Measurements from ENCODE around the gene IRAK4.

Gene IRAK4

DNA sequence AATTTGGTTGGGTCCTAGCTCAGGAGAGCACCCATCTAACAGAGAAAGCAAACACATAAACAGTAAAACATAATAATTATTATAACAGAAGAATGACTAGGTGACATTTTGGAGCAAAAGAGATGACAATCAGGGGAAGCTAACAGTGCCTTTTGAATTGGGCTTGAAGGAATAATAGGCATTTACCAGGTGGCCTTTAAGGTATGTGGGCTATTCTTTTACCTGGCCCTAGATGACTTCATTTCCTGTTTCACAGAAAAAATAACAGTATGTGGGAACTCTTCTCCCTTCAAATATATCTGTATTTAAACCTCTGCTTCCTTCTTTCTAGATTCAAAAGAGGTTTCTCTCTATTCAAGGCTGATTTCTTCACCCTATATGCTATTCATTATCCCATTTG lies 3.8 kb downstream of the IRAK4 start:
- H3K4me3 ChIP-seq (replicated peaks; ENCODE audit: low read depth, low read length) = no peak overlapping the region
- TF ChIP-seq, protein P1, sequence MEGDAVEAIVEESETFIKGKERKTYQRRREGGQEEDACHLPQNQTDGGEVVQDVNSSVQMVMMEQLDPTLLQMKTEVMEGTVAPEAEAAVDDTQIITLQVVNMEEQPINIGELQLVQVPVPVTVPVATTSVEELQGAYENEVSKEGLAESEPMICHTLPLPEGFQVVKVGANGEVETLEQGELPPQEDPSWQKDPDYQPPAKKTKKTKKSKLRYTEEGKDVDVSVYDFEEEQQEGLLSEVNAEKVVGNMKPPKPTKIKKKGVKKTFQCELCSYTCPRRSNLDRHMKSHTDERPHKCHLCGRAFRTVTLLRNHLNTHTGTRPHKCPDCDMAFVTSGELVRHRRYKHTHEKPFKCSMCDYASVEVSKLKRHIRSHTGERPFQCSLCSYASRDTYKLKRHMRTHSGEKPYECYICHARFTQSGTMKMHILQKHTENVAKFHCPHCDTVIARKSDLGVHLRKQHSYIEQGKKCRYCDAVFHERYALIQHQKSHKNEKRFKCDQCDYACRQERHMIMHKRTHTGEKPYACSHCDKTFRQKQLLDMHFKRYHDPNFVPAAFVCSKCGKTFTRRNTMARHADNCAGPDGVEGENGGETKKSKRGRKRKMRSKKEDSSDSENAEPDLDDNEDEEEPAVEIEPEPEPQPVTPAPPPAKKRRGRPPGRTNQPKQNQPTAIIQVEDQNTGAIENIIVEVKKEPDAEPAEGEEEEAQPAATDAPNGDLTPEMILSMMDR (IDR thresholded peaks at IDR 0.05; ENCODE audit: low read length, missing control alignments) = no peak
- DNase-seq (ENCODE audit: low read depth) = no peak

DNA sequence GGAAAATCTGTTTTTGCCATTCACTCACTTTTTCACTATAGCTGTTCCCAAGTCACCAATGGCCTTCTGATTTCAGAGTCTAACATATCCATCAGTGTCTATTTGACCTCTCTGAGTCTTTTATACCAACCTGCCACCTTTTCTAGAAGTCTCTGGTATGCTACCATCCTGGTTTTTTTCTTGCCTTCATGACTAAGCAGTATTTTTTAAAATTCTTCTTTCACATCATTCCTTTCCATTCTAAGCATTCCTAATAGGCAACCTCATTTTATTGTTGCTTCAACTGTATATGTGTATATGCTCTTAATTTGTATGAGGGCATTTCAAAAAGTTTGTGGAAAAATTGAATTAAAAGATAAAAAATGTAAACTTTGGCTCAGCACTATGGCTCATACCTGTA lies 5.0 kb downstream of the IRAK4 start:
- no peak for DNase-seq (ENCODE audit: low read depth)
- H3K4me3 ChIP-seq (replicated peaks; ENCODE audit: low read depth, low read length) = no peak overlapping the region
- TF ChIP-seq, protein P1 (IDR thresholded peaks at IDR 0.05; ENCODE audit: low read length, missing control alignments) = no peak

DNA sequence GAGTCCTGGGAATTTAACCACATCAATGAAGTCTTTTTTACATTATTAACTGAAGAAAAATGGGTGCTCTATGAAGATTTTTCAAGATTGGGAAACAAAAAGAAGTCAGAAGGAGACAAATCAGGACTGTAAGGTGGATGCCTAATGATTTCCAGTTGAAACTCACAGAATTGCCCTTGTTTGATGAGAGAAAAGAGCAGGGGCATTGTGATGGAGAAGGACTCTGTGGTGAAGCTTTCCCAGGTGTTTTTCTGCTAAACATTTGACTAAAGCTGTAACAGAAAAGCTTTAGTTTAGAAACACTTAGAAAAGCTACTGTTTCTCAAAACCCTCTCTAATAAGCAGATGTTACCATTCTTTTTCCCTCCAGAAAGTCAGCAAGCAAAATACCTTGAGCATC lies 5.8 kb downstream of the IRAK4 start:
- H3K4me3 ChIP-seq (replicated peaks; ENCODE audit: low read depth, low read length) = no peak overlapping the region
- no peak for DNase-seq (ENCODE audit: low read depth)
- TF ChIP-seq, protein P1 (IDR thresholded peaks at IDR 0.05; ENCODE audit: low read length, missing control alignments) = no peak

DNA sequence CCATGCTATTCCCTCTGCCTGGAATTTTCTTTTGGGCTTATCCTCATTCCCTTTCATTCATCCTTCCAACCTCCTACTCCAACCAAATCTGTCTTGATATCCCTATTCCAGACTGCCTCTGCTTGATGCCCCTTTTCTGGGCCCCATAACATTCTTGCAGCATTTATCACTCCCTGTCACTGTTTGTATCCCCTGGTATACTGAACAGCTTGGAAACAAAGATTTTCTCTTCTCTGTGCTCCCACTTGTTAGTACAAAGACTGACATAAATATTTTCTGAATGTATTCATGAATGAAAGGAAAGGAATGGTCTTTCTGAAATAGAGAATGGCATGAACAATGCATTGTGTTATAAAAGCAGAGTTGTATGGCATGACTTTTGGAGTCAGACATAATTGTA lies 7.5 kb downstream of the IRAK4 start:
- DNase-seq (ENCODE audit: low read depth) = peak; percentile 51
- no peak overlapping the region for H3K4me3 ChIP-seq (replicated peaks; ENCODE audit: low read depth, low read length)
- TF ChIP-seq, protein P1 (IDR thresholded peaks at IDR 0.05; ENCODE audit: low read length, missing control alignments) = no peak

DNA sequence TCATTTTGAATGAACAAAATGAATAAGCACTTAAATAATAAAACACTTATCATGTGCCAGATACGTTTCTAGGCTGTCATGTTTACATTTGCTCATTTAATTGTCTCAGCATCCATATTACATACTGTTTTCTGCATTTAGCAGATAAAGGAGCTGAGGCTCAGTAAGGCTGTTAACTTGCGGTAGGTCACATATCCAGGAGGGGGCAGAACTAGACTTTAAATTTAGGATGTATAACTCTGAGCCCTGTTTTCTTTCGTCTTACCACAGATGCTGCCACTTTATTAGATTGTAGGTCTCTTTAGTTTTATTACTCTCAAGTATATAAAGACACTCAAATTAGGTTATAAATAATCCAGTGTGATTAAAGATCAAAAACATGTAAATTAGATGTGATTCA lies 17.7 kb downstream of the IRAK4 start:
- TF ChIP-seq, protein P1 (IDR thresholded peaks at IDR 0.05; ENCODE audit: low read length, missing control alignments) = peak; percentile 43
- peak; percentile 36 for DNase-seq (ENCODE audit: low read depth)
- H3K4me3 ChIP-seq (replicated peaks; ENCODE audit: low read depth, low read length) = no peak overlapping the region

DNA sequence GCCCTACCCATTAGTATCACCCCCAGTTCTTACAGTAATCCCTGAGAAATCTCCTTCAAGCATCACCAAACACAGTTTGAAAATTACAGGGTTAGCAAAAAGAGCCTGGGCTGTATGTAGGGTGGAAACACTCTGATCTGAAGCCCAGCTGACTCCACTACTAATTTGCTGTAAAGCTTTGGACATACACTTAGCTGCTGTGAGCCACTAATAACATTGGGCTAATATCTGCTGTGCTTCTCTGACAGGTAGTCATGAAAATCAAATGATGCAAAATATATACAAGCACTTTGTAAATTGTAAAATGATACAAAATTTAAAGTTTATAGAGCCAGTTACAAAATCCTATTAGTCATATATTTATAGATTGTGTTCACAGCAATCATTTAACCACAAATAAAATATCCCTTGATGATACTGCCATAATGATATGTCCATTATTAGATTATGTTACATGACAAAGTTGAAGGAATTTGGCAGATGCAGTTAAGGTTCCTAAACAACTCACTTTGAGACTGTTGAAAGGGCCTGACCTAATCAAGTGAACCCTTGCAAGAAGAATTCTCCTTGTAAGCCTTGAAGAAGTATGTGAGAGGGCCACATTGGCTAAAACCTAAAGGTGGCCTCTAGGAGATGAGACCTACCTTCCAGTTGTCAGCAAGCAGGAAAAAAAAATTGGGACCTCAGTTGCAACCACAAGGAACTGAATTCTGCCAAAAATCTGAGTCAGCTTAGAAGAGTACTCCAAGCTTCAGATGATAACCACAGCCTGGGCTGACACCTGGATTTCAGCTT lies 28.3 kb downstream of the IRAK4 start:
- TF ChIP-seq, protein P1 (IDR thresholded peaks at IDR 0.05; ENCODE audit: low read length, missing control alignments) = no peak
- no peak overlapping the region for H3K4me3 ChIP-seq (replicated peaks; ENCODE audit: low read depth, low read length)
- no peak for DNase-seq (ENCODE audit: low read depth)

DNA sequence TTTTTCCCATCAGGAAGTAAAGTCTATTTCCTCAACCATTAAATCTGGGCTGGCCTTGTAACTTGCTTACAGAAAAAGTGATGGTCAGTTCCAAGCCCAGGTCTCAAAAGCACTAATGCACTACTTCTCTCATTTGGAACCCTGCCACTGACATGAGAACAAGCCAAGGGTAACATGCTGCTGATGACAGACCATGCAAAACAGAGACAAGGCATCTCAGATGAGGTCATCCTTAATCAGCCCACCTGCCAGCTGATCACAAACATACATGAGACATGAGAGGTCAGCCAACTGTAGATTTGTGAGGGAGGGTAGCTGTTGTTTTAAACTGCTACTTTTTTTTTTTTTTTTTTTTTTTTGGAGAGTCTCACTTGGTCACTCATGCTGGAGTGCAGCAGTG lies 31.2 kb downstream of the IRAK4 start:
- H3K4me3 ChIP-seq (replicated peaks; ENCODE audit: low read depth, low read length) = no peak overlapping the region
- peak; percentile 27 for DNase-seq (ENCODE audit: low read depth)
- TF ChIP-seq, protein P1 (IDR thresholded peaks at IDR 0.05; ENCODE audit: low read length, missing control alignments) = no peak
